AG04450 (cell line): Measurements from ENCODE around the gene SV2C. TPM values are rescaled to one million over a fixed set of nuclear protein-coding genes. Genes with fewer than 3 reads are reported as not detected.

ENCODE experiments used
- CTCF ChIA-PET: fragments of 300-600, 350-600 bp; formaldehyde crosslinking; extraction: SDS; loops from one replicate; lab custom pipeline; 2022; ENCODE audit warnings: antibody characterized with exemption, inconsistent platforms; lab: Charles Lee
- POLR2A ChIA-PET: fragments of 350-600 bp; formaldehyde crosslinking; extraction: SDS; loops from one replicate; lab custom pipeline; 2021; ENCODE audit warnings: antibody characterized with exemption, inconsistent platforms; lab: Yijun Ruan, JAX
- DNase-seq: peaks from one replicate; pipeline ENCODE4 v3.0.0-alpha.2; 2011; ENCODE audit warnings: low read depth, low spot score
- H3K27ac ChIP-seq: one replicate; pipeline ENCODE4 v1.5.1; 2012; ENCODE audit warnings: low read depth, low read length, control low read depth
- H3K27me3 ChIP-seq: one replicate; pipeline ENCODE4 v1.6.0; 2012; ENCODE audit warnings: low read length; ENCODE audit not compliant: control insufficient read depth, insufficient read depth
- H3K4me3 ChIP-seq: 2 replicates; pipeline ENCODE4 v1.5.1; 2011; ENCODE audit warnings: mild to moderate bottlenecking, low read depth, low read length, control low read depth
- H3K9me3 ChIP-seq: 2 replicates; pipeline ENCODE4 v1.5.1; 2012; ENCODE audit warnings: low read length; ENCODE audit not compliant: control insufficient read depth, insufficient read depth
- polyA plus RNA-seq: library from polyadenylated mRNA; depleted of rRNA; stranded (reverse); fragments of >200 nt; gene quantifications from 2 replicates; pipeline ENCODE4 v1.2.3, GENCODE V29; 2011
- TF ChIP-seq, protein P1 (sequence below): IDR thresholded peaks from 2 replicates; pipeline ENCODE4 v1.5.1; 2011; ENCODE audit warnings: low read depth, low read length, control low read depth, inconsistent platforms

Gene SV2C
- polyA plus RNA-seq, 1 experiment: not detected

DNA sequence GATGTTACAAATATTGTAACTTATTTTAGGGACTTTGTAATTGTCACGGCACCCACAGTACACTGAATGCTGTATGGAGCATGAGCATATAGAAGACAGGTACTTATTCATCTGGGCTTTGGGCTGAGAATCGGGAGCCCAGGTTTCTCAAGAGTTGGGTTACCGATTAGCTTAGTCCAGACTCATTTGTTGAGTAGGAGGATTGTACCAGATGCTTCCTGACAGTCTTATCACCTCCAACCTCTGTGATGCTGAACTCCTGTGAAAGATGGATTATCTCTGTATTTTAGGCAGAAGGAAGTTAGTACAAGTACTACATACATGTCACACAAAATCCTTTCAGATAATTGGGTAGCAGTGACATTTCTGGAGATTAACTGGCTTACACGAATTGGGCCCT lies 79.2 kb downstream of the SV2C start:
- POLR2A ChIA-PET: no interaction called here
- CTCF ChIA-PET: interaction anchor here (3.2 kb wide), 1 partner anchor 13 kb away, joined by 22 read pairs; no protein-coding TSS in a partner anchor
- H3K4me3 ChIP-seq: no peak overlapping the region
- H3K27ac ChIP-seq: no peak overlapping the region
- DNase-seq: no peak
- TF ChIP-seq, protein P1, sequence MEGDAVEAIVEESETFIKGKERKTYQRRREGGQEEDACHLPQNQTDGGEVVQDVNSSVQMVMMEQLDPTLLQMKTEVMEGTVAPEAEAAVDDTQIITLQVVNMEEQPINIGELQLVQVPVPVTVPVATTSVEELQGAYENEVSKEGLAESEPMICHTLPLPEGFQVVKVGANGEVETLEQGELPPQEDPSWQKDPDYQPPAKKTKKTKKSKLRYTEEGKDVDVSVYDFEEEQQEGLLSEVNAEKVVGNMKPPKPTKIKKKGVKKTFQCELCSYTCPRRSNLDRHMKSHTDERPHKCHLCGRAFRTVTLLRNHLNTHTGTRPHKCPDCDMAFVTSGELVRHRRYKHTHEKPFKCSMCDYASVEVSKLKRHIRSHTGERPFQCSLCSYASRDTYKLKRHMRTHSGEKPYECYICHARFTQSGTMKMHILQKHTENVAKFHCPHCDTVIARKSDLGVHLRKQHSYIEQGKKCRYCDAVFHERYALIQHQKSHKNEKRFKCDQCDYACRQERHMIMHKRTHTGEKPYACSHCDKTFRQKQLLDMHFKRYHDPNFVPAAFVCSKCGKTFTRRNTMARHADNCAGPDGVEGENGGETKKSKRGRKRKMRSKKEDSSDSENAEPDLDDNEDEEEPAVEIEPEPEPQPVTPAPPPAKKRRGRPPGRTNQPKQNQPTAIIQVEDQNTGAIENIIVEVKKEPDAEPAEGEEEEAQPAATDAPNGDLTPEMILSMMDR: no peak
- H3K9me3 ChIP-seq: no peaks in the 10 kb centered on the region
- no peaks in the 10 kb centered on the region for H3K27me3 ChIP-seq

DNA sequence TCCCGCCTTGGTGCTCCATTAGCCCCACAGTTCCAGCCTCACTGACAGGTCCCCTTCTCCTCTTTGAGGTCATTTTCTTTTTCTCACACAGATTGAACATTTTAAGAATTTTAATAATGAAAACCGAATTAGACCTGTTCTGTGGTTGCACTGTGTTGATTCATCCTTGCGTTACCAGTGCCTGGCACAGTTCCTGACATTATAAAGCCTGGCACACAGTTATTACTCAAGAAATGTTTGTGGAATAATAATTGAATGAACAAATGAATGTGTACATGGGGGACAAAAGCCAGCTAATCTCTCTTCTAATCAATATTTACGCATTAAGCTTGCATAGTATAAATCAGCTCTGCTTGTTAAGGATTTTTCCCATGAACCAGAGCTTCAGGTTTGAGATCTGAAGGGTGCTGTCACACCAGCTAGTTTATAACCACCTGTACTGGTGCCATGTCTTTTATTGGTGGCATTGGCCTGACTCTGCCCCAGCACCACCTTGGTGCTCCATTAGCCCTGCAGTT lies 80.0 kb downstream of the SV2C start:
- Histone ChIP-seq H3K27ac (no peak overlapping the region), H3K27me3 (no peaks in the 10 kb centered on the region), H3K4me3 (no peak overlapping the region), H3K9me3 (no peaks in the 10 kb centered on the region)
- ChIA-PET CTCF (interaction anchor here (1.1 to 2.3 kb wide), 2 partner anchors 12 to 13 kb away, joined by 3 to 7 read pairs; no protein-coding TSS in a partner anchor), POLR2A (no interaction called here)
- TF ChIP-seq, protein P1: no peak
- DNase-seq: no peak

DNA sequence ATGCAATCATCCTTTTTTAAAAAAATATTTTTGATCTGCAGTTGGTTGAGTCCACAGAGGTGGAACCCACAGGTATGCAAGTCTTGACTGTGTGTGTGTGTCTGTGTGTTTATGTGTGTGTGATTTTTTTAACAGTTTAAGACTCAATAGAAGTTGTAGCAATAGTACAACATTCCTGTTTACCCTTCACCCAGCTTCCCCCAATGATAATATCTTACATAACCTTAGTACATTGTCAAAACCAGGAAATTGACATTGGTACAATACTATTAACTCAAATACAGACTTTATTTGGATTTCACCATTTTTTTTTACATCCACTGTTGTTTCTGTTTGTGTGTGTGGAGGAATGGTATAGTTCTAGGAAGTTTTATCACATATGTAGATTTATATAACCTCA lies 81.8 kb downstream of the SV2C start:
- H3K27ac ChIP-seq: no peak overlapping the region
- POLR2A ChIA-PET: no interaction called here
- H3K27me3 ChIP-seq: no peaks in the 10 kb centered on the region
- CTCF ChIA-PET: interaction anchor here (2.3 kb wide), 1 partner anchor 10 kb away, joined by 7 read pairs; no protein-coding TSS in a partner anchor
- DNase-seq: no peak
- no peaks in the 10 kb centered on the region for H3K9me3 ChIP-seq
- TF ChIP-seq, protein P1: no peak
- no peak overlapping the region for H3K4me3 ChIP-seq

DNA sequence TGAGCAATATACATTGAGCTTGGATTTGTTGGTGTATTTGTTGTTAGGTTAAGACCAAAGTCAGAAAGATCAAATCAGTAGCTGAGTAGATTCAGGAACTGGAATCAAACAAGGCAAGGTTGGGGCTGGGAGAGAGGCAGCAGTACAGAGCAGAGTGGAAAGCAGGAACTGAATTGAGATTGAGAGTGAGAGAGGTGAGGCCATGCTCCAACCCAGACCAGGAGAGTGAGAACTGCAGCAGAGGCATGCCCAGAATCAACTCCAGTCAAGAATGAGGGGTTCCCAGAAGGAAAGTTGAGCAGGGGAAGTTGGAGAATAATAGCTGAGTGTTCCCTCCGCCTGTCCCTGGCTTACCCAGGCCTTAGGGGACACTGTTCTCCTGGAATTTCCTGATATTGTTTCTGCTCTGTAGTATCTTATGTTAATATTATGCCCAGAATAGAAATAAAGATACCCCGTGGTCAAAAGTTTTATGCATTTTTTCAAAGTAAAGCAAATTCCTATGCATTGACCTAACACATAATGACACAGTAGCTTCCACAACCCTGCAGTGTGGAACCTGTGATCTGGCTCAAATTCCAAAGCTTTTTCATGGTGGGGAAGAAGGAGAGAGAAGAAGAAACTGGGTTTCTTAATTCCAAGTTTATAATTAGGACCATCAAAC lies 82.7 kb downstream of the SV2C start:
- no peak for DNase-seq
- Histone ChIP-seq H3K27me3 (no peaks in the 10 kb centered on the region), H3K9me3 (no peaks in the 10 kb centered on the region), H3K27ac (no peak overlapping the region), H3K4me3 (no peak overlapping the region)
- TF ChIP-seq, protein P1: no peak
- ChIA-PET POLR2A (no interaction called here), CTCF (interaction anchor here (2.2 kb wide), 1 partner anchor 9 kb away, joined by 29 read pairs; no protein-coding TSS in a partner anchor)
